SK-N-SH (cell line): ENCODE data around the gene ASCC1. TPM values are rescaled to one million over a fixed set of nuclear protein-coding genes. Genes with fewer than 3 reads are reported as not detected.

ENCODE experiments used
- CTCF ChIA-PET: fragments of 300-600, 350-600 bp; formaldehyde crosslinking; extraction: SDS; loops from one replicate; lab custom pipeline; 2021; lab: Yijun Ruan, JAX
- POLR2A ChIA-PET: fragments of 350-600 bp; sonication (Branson Sonifier 250); formaldehyde crosslinking; extraction: SDS; loops from one replicate; lab custom pipeline; 2020; ENCODE audit warnings: antibody characterized with exemption, inconsistent platforms; lab: Yijun Ruan, JAX
- DNase-seq: peaks from one replicate; pipeline ENCODE4 v3.0.0; 2012
- H2AFZ ChIP-seq: fragments of 200-600 bp; sonication (generic); 2 replicates; pipeline ENCODE4 v1.8.1; 2016; ENCODE audit warnings: antibody characterized with exemption, mild to moderate bottlenecking, low read depth
- H3F3A ChIP-seq: fragments of 200-600 bp; sonication (generic); replicated peaks from 2 replicates; pipeline ENCODE3; 2016; ENCODE audit warnings: antibody characterized with exemption, mild to moderate bottlenecking; ENCODE audit not compliant: insufficient read depth
- H3K27ac ChIP-seq, 2 experiments: fragments of 200-500 bp in 1 of 2; fragments of 200-600 bp in 1 of 2; sonication (Bioruptor generic) in 1 of 2; sonication (generic), shearing (Covaris generic) in 1 of 2; 2 replicates each; pipeline versions ENCODE4 v1.5.1 to v1.6.1; 2014 to 2016; ENCODE audit warnings: low read depth in 2 of 2, inconsistent platforms in 1 of 2, low read length in 1 of 2, mild to moderate bottlenecking in 1 of 2, mixed read lengths in 1 of 2
- H3K27me3 ChIP-seq: fragments of 200-600 bp; sonication (generic), shearing (Covaris generic); 2 replicates; pipeline ENCODE4 v1.6.1; 2016; ENCODE audit warnings: mixed run types; ENCODE audit not compliant: insufficient read depth
- H3K36me3 ChIP-seq, 2 experiments: fragments of 200-500 bp in 1 of 2; fragments of 200-600 bp in 1 of 2; sonication (Bioruptor generic) in 1 of 2; sonication (generic) in 1 of 2; replicated peaks in 1 of 2; 2 replicates each; pipeline versions ENCODE3 to v1.5.1; 2014 to 2016; ENCODE audit warnings: low read length in 1 of 2, mild to moderate bottlenecking in 1 of 2; ENCODE audit not compliant: insufficient read depth in 2 of 2, control insufficient read depth in 1 of 2
- H3K4me1 ChIP-seq, 2 experiments: fragments of 200-500 bp in 1 of 2; fragments of 200-600 bp in 1 of 2; sonication (Bioruptor generic) in 1 of 2; sonication (generic), shearing (Covaris generic) in 1 of 2; 2 replicates each; pipeline versions ENCODE4 v1.5.1 to v1.6.1; 2014 to 2016; ENCODE audit warnings: low read depth in 1 of 2, low read length in 1 of 2, mixed run types in 1 of 2; ENCODE audit not compliant: insufficient read depth in 2 of 2, control insufficient read depth in 1 of 2
- H3K4me2 ChIP-seq: fragments of 200-600 bp; sonication (generic), shearing (Covaris generic); 2 replicates; pipeline ENCODE4 v1.6.1; 2017; ENCODE audit warnings: mixed run types
- H3K4me3 ChIP-seq, 2 experiments: fragments of 200-500 bp in 1 of 2; fragments of 200-600 bp in 1 of 2; sonication (Bioruptor generic) in 1 of 2; sonication (generic), shearing (Covaris generic) in 1 of 2; 2 replicates each; pipeline versions ENCODE4 v1.5.1 to v1.8.1; 2014 to 2016; ENCODE audit warnings: low read depth in 2 of 2, inconsistent platforms in 1 of 2, low read length in 1 of 2, mild to moderate bottlenecking in 1 of 2, mixed read lengths in 1 of 2, moderate library complexity in 1 of 2
- H3K79me2 ChIP-seq: fragments of 200-600 bp; sonication (generic); 2 replicates; pipeline ENCODE4 v1.8.1; 2017; ENCODE audit warnings: mild to moderate bottlenecking; ENCODE audit not compliant: insufficient read depth
- H3K9ac ChIP-seq: fragments of 200-600 bp; sonication (generic); 2 replicates; pipeline ENCODE4 v1.6.1; 2017; ENCODE audit warnings: mixed run types
- H3K9me2 ChIP-seq: fragments of 200-600 bp; sonication (generic); 2 replicates; pipeline ENCODE4 v1.6.1; 2017; ENCODE audit warnings: mixed run types
- H3K9me3 ChIP-seq: fragments of 200-600 bp; sonication (generic); 2 replicates; pipeline ENCODE4 v1.6.1; 2017; ENCODE audit warnings: mixed run types, mild to moderate bottlenecking, moderate library complexity
- H4K20me1 ChIP-seq: fragments of 200-600 bp; sonication (generic); 2 replicates; pipeline ENCODE4 v1.6.1; 2017; ENCODE audit warnings: mild to moderate bottlenecking, mixed run types; ENCODE audit not compliant: insufficient read depth
- CHD2 ChIP-seq: fragments of 150-350 bp; IDR thresholded peaks from 2 replicates; pipeline ENCODE4 v1.6.1; 2018; ENCODE audit warnings: low read length; ENCODE audit not compliant: partially characterized antibody
- EP300 ChIP-seq, 2 experiments: IDR thresholded peaks; 2 replicates each; pipeline versions ENCODE4 v1.4.0 to v1.6.1; 2012; ENCODE audit warnings: borderline replicate concordance in 1 of 2, low read depth in 1 of 2, low read length in 1 of 2
- GABPA ChIP-seq: IDR thresholded peaks from 2 replicates; pipeline ENCODE4 v1.4.0; 2012; ENCODE audit warnings: low read depth, mild to moderate bottlenecking
- GATA2 ChIP-seq: sonication (generic); formaldehyde crosslinking; IDR thresholded peaks from 2 replicates; pipeline ENCODE4 v1.5.0; 2020; ENCODE audit warnings: mild to moderate bottlenecking, missing genetic modification reagents
- MAX ChIP-seq: IDR thresholded peaks from 2 replicates; pipeline ENCODE4 v1.4.0; 2012; ENCODE audit warnings: low read depth
- NFIC ChIP-seq: IDR thresholded peaks from 2 replicates; pipeline ENCODE4 v1.4.0; 2012; ENCODE audit warnings: borderline replicate concordance
- PBX3 ChIP-seq: IDR thresholded peaks from 2 replicates; pipeline ENCODE4; 2012
- POLR2AphosphoS5 ChIP-seq: IDR thresholded peaks from 2 replicates; pipeline ENCODE4 v1.6.1; 2012; ENCODE audit warnings: low read depth, low read length
- RAD21 ChIP-seq: IDR thresholded peaks from 2 replicates; pipeline ENCODE4 v1.6.1; 2012; ENCODE audit warnings: mild to moderate bottlenecking, low read length
- RFX5 ChIP-seq: IDR thresholded peaks from 2 replicates; pipeline ENCODE4 v1.6.1; 2012; ENCODE audit warnings: mild to moderate bottlenecking, improper control_type of control experiment, low read length
- RXRA ChIP-seq: IDR thresholded peaks from 2 replicates; pipeline ENCODE4 v1.4.0; 2012; ENCODE audit warnings: low read depth, mild to moderate bottlenecking, borderline replicate concordance
- SIN3A ChIP-seq: IDR thresholded peaks from 2 replicates; pipeline ENCODE4 v1.6.1; 2012; ENCODE audit warnings: low read depth, mild to moderate bottlenecking, low read length, moderate library complexity, borderline replicate concordance
- TCF12 ChIP-seq: IDR thresholded peaks from 2 replicates; pipeline ENCODE4 v1.4.0; 2012
- TEAD4 ChIP-seq: IDR thresholded peaks from 2 replicates; pipeline ENCODE4 v1.4.0; 2012; ENCODE audit warnings: mild to moderate bottlenecking, borderline replicate concordance; ENCODE audit not compliant: insufficient read depth
- YY1 ChIP-seq: IDR thresholded peaks from 2 replicates; pipeline ENCODE4 v1.4.0; 2012; ENCODE audit warnings: low read depth, mild to moderate bottlenecking
- WGBS: methylation state at CpG from one replicate; pipeline ENCODE4 v1.1.6; 2017; ENCODE audit warnings: low lambda C conversion rate; 5-methylcytosine and 5-hydroxymethylcytosine counted together
- polyA plus RNA-seq, 3 experiments: library from polyadenylated mRNA; depleted of rRNA; stranded (reverse); fragments of >200 nt; gene quantifications; 2 replicates each; pipeline ENCODE4 v1.2.3, GENCODE V29; 2012
- TF ChIP-seq, protein P1 (sequence below): fragments of 150-350 bp; IDR thresholded peaks from 2 replicates; pipeline ENCODE4 v1.6.1; 2017; ENCODE audit warnings: antibody characterized with exemption, low read length, low read depth, borderline replicate concordance
- TF ChIP-seq, protein P2 (sequence below): fragments of 200-600 bp; sonication (generic); IDR thresholded peaks from 2 replicates; pipeline ENCODE4 v1.6.1; 2017; ENCODE audit warnings: antibody characterized with exemption, mild to moderate bottlenecking, moderate library complexity
- TF ChIP-seq, protein P3 (sequence below): IDR thresholded peaks from 2 replicates; pipeline ENCODE4 v1.6.1; 2012; ENCODE audit warnings: mild to moderate bottlenecking, low read depth, low read length, moderate library complexity

ASCC1 gene
- polyA plus RNA-seq, 1 of the 3 experiments (the other 2 are of a cell fraction), result 15.0 TPM

DNA sequence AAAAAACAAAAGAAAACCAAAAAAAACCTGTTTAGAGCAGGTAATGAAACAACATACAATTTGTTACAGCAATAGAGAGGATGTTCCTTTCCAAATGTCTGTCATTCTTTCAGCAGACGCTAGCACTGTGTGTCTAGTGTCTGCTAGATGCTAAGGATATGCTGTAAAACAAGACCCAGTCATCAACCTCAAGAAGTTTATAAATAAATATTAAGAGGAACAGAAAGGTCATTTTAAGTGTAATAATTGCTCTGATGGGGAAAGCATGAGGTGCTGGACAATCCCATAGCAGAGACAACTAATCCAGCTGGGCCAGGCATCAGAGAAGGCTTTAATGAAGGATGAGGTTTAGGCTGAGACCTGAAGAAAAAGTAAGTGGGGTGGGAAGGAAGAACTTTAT lies 23.3 kb upstream of the ASCC1 start (continued):
- TF ChIP-seq, protein P1, sequence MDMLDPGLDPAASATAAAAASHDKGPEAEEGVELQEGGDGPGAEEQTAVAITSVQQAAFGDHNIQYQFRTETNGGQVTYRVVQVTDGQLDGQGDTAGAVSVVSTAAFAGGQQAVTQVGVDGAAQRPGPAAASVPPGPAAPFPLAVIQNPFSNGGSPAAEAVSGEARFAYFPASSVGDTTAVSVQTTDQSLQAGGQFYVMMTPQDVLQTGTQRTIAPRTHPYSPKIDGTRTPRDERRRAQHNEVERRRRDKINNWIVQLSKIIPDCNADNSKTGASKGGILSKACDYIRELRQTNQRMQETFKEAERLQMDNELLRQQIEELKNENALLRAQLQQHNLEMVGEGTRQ, result no peak
- TF ChIP-seq TCF12, result no peak
- no peak for TF ChIP-seq PBX3
- TF ChIP-seq, all 33 proteins: peak for 0

- ChIA-PET POLR2A (no interaction called here), CTCF (interaction anchor here (0.6 to 3.4 kb wide), 5 partner anchors 9 to 343 kb away, joined by 3 to 18 read pairs (median 3); partner anchors contain the start of gene DDIT4)
- 92% methylated on average over 10 of the region's 13 CpGs for WGBS
Observed at GRCh38 chr10:72238392-72239175, 22.5 kb upstream of the ASCC1 start.

More at GRCh38 chr10:72238392-72239175, 22.5 kb upstream of the ASCC1 start:
- no peaks in the 10 kb centered on the region for H3K9me3 ChIP-seq
- TF ChIP-seq NFIC (no peak), POLR2AphosphoS5 (no peak), SIN3A (no peak), RAD21 (no peak), CHD2 (no peak), RXRA (no peak), TEAD4 (no peak), MAX (no peak), EP300 (IDR thresholded peaks at IDR 0.05; ENCODE audit: borderline replicate concordance in 1 of 2, low read depth in 1 of 2, low read length in 1 of 2) (no peak), YY1 (no peak), RFX5 (no peak), GABPA (no peak), GATA2 (CRISPR knock-in tag) (no peak)
- TF ChIP-seq, protein P2, sequence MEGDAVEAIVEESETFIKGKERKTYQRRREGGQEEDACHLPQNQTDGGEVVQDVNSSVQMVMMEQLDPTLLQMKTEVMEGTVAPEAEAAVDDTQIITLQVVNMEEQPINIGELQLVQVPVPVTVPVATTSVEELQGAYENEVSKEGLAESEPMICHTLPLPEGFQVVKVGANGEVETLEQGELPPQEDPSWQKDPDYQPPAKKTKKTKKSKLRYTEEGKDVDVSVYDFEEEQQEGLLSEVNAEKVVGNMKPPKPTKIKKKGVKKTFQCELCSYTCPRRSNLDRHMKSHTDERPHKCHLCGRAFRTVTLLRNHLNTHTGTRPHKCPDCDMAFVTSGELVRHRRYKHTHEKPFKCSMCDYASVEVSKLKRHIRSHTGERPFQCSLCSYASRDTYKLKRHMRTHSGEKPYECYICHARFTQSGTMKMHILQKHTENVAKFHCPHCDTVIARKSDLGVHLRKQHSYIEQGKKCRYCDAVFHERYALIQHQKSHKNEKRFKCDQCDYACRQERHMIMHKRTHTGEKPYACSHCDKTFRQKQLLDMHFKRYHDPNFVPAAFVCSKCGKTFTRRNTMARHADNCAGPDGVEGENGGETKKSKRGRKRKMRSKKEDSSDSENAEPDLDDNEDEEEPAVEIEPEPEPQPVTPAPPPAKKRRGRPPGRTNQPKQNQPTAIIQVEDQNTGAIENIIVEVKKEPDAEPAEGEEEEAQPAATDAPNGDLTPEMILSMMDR, result no peak
- TF ChIP-seq, protein P3, sequence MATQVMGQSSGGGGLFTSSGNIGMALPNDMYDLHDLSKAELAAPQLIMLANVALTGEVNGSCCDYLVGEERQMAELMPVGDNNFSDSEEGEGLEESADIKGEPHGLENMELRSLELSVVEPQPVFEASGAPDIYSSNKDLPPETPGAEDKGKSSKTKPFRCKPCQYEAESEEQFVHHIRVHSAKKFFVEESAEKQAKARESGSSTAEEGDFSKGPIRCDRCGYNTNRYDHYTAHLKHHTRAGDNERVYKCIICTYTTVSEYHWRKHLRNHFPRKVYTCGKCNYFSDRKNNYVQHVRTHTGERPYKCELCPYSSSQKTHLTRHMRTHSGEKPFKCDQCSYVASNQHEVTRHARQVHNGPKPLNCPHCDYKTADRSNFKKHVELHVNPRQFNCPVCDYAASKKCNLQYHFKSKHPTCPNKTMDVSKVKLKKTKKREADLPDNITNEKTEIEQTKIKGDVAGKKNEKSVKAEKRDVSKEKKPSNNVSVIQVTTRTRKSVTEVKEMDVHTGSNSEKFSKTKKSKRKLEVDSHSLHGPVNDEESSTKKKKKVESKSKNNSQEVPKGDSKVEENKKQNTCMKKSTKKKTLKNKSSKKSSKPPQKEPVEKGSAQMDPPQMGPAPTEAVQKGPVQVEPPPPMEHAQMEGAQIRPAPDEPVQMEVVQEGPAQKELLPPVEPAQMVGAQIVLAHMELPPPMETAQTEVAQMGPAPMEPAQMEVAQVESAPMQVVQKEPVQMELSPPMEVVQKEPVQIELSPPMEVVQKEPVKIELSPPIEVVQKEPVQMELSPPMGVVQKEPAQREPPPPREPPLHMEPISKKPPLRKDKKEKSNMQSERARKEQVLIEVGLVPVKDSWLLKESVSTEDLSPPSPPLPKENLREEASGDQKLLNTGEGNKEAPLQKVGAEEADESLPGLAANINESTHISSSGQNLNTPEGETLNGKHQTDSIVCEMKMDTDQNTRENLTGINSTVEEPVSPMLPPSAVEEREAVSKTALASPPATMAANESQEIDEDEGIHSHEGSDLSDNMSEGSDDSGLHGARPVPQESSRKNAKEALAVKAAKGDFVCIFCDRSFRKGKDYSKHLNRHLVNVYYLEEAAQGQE, result no peak
- H3K79me2 ChIP-seq, result no peaks in the 10 kb centered on the region
- no peak overlapping the region for H3K4me2 ChIP-seq
- H3K36me3 ChIP-seq, result peaks cover 8 to 12% of the 10 kb centered on the region in 2 experiments
- no peak for DNase-seq
- no peak overlapping the region for H3K9ac ChIP-seq
- no peaks in the 10 kb centered on the region for H3K27me3 ChIP-seq
- H3F3A ChIP-seq, result peaks cover 6% of the 10 kb centered on the region
- no peak overlapping the region for H3K4me3 ChIP-seq
- H4K20me1 ChIP-seq, result no peaks in the 10 kb centered on the region
- no peaks in the 10 kb centered on the region; a peak in 1 of 4 replicates for H3K4me1 ChIP-seq
- no peaks in the 10 kb centered on the region for H3K9me2 ChIP-seq
- no peak overlapping the region for H2AFZ ChIP-seq
- H3K27ac ChIP-seq, result no peak overlapping the region
